NCI-H524 (cell line): Measurements from ENCODE around the gene SCUBE1.

ENCODE experiments used
- DNase-seq, 2 experiments: peaks; one replicate each; lab custom pipeline; 2025; lab: John Stamatoyannopoulos, UW

Gene SCUBE1

DNA sequence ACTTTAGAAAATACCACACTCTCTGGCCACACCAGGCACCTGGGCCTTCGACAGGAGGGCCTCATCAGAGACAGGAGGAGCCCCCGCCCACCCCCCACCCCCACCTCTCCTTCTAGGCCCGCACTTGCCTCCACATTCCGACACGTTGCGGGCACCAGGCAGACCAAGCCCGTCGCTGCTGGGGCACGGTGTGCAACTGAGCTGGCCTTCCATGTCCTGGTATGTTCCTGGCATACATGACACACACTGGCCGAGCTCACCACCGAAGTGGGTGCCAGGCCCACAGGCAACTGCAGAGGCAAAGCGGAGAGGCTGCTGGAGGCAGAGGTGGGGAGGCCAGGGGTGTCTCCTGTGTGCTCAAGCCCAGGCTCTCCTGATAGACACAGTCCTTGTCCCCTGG lies 129.2 kb downstream of the SCUBE1 start:
- no peak for DNase-seq

GRCh38 chr22:43213051-43213450 lies 130.1 kb downstream of the SCUBE1 start:
- no peak for DNase-seq

DNA sequence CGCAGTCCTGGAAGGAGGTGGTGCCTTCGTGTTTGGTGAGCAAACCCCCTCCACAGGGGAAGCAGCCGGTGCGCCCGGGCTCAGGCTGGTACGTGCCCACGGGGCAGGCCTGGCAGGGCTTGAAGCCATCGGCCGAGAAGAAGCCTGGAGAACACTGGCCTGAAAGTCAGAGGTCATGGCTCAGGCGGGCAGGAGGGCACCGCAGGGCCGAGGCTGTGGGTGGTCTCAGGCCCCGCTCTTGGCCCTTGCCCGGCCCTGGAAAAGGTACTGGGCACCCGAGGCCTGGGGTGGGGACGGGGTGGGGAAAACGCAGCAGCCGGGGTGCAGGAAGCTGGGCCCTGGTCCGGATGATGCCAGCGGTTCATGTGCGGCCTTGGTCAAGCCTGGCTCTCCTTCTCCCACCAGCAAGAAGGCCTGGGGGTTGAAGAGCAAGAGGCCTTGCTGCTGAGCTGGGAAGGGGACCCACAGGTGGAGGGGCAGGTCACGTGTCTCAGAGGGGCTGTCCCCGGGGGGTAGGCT lies 130.7 kb downstream of the SCUBE1 start:
- no peak for DNase-seq

- DNase-seq: no peak
These were observed 131.2 kb downstream of the SCUBE1 start for GRCh38 chr22:43211941-43212433.

DNA sequence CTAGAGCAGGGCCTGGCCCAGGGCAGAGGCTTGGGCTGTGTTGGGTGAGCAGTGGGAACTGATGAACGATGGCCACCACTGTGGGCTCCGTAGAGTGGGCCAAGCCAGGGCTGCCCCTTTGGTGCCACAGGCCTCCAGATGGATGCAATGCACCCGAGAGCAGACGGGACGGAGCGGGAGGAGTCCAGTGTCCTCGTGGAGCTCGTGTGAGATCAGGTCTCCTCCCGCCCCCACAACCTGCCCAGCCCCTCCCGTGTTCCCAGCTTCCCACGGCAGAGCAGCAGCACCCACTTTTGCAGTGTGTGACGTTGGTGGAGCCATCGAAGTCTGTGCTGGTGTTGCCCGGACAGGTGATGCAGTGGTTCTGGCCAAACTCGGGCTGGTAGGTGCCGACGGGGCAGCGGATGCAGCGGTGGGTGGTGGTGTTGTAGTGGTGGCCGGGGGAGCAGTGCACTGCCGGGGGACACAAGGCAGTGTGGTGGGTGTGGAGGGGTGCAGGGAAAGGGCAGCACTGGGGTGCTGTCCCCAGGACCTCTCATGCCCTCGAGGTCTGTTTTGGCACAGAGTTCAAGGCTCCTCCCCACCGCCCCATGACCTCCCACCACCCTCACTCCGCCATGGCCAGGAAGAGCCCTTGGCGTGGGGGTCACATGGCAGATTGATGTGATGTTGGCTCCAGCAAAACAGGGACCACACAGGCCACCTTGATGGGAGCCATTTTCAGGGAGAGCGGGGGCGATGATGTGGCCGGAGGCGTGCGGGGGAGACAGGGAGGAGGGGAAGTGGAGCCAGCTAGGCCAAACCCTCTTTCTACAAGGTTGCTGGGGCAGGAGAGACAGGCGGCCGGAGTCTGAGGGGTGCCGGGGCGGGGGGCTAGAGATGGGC lies 132.3 kb downstream of the SCUBE1 start:
- DNase-seq: no peak

- no peak for DNase-seq
These were observed 133.2 kb downstream of the SCUBE1 start for GRCh38 chr22:43209971-43210370.

GRCh38 chr22:43209523-43209890 lies 133.7 kb downstream of the SCUBE1 start:
- DNase-seq: no peak

DNA sequence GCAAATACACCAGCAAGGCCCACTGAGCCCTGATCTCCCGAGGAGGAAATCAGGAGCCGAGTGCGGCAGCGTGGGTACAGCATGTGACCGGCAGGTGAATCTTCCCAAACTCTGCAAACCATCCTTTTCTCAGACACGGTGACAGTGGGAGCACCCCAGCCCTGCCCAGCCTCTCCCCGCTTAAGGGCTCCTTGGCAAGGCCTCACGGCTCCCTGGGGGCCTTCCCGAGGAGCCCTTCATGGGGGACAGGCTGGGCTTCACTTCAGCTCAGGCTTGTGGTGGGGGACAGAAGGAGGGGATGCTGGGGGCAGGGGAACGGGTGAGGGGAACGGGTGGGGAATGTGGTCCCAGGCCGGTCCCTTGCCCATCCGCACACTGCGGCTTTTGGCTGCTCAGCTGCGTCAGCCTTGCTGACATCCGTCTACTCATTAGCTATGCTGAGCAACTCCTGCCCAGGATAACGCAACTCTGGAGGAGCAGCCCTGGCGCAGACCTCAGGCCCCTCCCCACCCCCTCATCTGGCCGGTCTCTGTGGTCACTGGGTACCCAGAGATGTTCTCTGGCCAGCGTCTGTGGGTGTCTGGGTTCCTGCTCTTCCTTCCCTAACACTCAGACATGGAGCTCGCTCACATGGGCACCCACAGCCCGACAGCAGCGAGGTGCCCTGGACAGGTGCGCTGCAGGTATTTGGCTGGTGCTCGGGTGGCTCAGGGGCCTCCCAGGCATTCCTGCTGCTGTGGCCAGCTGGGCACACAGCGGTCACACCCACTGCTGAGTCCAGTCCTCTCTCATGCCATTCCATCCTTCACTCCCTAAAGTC lies 134.3 kb downstream of the SCUBE1 start:
- no peak for DNase-seq

DNA sequence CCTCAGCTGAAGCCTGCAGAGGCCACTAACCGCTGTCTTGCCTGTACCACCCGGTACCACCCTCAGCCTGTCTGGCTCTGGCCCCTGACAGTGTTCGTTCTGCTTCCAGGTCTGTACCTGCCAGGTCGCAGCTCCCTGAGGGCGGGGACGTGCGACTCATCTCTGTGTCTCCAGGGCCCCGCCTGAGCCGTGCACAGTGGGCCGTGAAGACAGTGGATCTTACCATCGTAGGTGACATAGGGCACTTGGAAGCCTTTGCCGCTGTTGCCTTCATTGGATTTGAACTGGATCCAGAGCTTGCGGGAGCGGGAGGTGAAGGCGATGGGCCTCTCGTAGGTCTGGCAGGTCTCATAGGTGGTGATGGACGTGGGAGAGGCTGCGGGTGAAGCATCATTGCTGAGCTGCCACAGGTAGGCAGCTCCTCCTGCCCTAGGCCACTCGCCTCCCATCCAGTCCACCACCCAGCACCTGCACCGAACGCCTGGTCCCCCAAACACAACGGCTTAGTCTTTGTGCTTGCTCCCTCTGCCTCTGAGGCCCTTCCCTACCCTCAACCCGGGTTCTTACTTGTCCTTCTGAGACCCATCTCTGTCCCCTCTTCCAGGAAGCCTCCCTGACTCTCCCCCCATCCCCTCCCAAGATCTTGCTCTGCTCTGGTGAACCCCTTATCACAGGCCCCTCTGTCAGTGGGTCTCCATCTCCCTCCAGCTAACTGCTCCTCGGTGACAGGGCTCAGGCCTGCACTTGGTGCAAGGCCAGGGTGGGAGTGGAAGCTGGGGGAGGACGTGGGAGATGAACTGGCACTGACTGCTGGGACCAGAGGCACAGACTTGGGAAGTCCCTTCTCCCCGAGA lies 135.1 kb downstream of the SCUBE1 start:
- DNase-seq: no peak

DNA sequence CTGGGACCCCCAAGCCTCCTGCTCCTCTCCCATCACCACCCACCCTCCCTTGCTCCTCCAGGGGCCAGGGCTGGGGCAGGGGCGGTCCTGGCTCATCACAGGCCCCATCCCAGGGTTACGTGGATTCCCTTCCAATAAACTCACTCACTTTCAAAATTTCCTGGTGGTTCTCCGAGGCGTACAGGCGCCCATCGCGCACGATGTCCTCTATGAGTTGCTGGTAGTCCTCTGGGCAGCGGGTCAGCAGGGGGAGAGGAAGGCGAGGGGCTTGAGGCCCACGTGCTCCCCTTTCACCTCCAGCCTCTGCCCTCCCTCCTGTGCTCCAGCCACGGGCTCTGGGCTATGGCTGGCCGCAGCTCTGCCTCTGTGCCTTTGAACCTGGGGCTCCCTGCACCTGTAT lies 135.8 kb downstream of the SCUBE1 start:
- DNase-seq: no peak

GRCh38 chr22:43206509-43207161 lies 136.5 kb downstream of the SCUBE1 start:
- no peak for DNase-seq

DNA sequence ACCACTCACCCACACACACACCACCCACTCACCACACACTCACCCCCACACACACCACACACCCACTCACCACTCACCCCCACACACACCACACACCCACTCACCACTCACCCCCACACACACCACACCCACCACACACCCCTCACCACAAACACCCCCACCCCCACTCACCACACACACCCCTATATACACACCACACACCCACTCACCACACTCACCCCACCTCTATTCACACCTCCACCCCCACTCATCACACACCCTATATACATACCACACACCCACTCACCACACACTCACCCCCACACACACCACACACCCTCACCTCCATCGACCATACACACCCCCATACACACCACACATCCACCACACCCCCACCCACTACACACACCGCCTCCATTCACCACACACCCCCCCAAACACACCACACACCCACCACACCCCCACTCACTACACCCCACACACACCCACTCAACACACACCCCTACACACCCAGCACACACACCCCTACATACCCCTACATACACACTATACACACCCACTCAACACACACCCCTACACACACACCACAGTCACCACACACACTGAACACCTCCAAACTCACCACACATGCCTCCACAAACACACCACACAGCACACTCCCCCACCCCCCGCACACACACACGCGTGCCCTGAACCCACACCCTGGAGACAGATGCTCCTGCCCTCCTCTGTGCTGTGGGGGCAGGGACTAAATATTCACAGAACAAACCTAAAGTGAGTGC lies 137.2 kb downstream of the SCUBE1 start:
- DNase-seq: no peak

GRCh38 chr22:43205261-43205691 lies 137.9 kb downstream of the SCUBE1 start:
- no peak for DNase-seq

GRCh38 chr22:43203471-43203981 lies 139.6 kb downstream of the SCUBE1 start:
- DNase-seq: no peak

DNA sequence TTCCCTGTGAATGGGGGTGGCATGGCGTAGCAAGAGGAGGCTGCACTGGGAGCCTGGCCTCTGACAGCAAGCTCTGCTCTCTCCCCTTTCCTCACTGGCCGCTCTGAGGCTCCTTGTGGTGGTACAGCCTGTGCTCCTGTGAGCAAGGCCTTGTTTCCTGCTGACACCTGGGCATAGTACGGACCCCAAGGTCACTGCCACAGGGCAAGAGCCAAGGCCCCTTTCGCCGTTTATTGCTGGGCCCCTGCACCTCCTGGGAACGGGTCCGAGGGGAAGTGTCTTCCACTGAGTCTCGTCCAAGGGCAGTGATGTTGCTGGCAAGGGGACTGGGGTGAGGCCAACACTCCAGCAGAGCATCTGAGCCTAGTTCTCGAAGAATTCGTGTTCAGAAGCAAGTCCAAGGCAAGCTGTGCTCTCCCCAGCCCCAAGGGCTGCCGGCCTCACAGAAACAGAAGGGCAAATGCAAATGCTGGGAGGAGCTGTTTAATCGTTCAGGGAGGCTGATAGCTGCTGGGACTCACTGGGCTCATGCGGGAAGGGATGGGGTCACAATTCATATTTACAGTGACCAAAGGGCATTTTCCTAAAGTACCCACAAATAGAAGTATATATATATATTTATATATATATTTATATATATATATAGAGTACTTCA lies 140.3 kb downstream of the SCUBE1 start:
- no peak for DNase-seq

GRCh38 chr22:43202326-43202725 lies 140.8 kb downstream of the SCUBE1 start:
- no peak for DNase-seq

- no peak for DNase-seq
These were observed 141.5 kb downstream of the SCUBE1 start for GRCh38 chr22:43201486-43202219.

DNA sequence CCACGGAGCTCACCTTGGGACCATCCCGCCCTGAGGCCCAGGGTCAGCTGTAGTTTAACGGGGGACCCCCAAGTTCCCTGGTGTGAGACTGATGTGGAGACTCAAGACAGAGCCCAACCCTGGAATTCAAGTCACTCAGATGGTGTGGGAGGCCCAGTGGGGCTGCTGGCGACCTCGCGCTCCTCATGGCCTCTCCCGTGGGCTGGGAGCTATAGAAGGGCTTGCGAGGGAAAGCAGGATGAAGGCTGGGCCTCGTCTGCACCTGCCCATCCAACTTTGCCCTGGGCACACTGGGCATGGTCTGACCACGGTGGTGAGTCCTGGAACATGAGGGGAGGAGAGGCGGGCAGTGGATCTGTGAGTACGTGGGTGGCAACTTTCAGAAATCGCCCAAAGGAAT lies 142.6 kb downstream of the SCUBE1 start:
- no peak for DNase-seq

- DNase-seq: no peak
These were observed 143.1 kb downstream of the SCUBE1 start for GRCh38 chr22:43200031-43200430.
